ENCODE measurements around the gene KLHL35. TPM values are rescaled to one million over a fixed set of nuclear protein-coding genes. Genes with fewer than 3 reads are reported as not detected.

Gene KLHL35
- total and polyA plus RNA-seq, 2 experiments from 2014 or later: 0.63 to 1.7 TPM

- H3K27ac ChIP-seq: no peak overlapping the region
- H3K9me2 ChIP-seq (replicated peaks; ENCODE audit: insufficient read depth): no peaks in the 10 kb centered on the region
- no peak for TF ChIP-seq EZH2 (IDR thresholded peaks at IDR 0.05; ENCODE audit: borderline replicate concordance)
- TF ChIP-seq EZH2phosphoT487 (IDR thresholded peaks at IDR 0.05; ENCODE audit: low read depth, severe bottlenecking, unreplicated experiment): no peak
- no peaks in the 10 kb centered on the region for H4K20me1 ChIP-seq (ENCODE audit: insufficient read depth, poor library complexity, severe bottlenecking)
- WGBS (ENCODE audit: low lambda C conversion rate, missing lambda C conversion rate): 80% methylated on average over 9 of the region's 9 CpGs
- no peak overlapping the region for H3K4me3 ChIP-seq
- H3K79me2 ChIP-seq: no peaks in the 10 kb centered on the region
- H3K27me3 ChIP-seq: no peaks in the 10 kb centered on the region
- H3K4me2 ChIP-seq: no peak overlapping the region
- H3K4me1 ChIP-seq (ENCODE audit: insufficient read depth): peaks cover 34% of the 10 kb centered on the region
- H2AFZ ChIP-seq: no peak overlapping the region
- no peaks in the 10 kb centered on the region for H3K36me3 ChIP-seq (replicated peaks; ENCODE audit: insufficient read depth, low read depth)
- no peaks in the 10 kb centered on the region for H3K9me3 ChIP-seq (ENCODE audit: low read depth)
- no peak for DNase-seq (ENCODE audit: low spot score)
Observed at GRCh38 chr11:75376175-75376574, 56.8 kb downstream of the KLHL35 start.

GRCh38 chr11:75375626-75376025 is 57.4 kb downstream of the KLHL35 start:
- Histone ChIP-seq H3K9me2 (replicated peaks; ENCODE audit: insufficient read depth) (no peaks in the 10 kb centered on the region), H3K4me1 (ENCODE audit: insufficient read depth) (peaks cover 28% of the 10 kb centered on the region), H2AFZ (no peak overlapping the region), H3K36me3 (replicated peaks; ENCODE audit: insufficient read depth, low read depth) (no peaks in the 10 kb centered on the region), H4K20me1 (ENCODE audit: insufficient read depth, poor library complexity, severe bottlenecking) (no peaks in the 10 kb centered on the region), H3K9me3 (ENCODE audit: low read depth) (no peaks in the 10 kb centered on the region), H3K79me2 (no peaks in the 10 kb centered on the region), H3K27me3 (no peaks in the 10 kb centered on the region), H3K4me3 (no peak overlapping the region), H3K27ac (no peak overlapping the region), H3K4me2 (no peak overlapping the region)
- TF ChIP-seq EZH2 (IDR thresholded peaks at IDR 0.05; ENCODE audit: borderline replicate concordance): no peak
- TF ChIP-seq CTCF (IDR thresholded peaks at IDR 0.05; ENCODE audit: poor library complexity): no peak
- no peak for TF ChIP-seq EZH2phosphoT487 (IDR thresholded peaks at IDR 0.05; ENCODE audit: low read depth, severe bottlenecking, unreplicated experiment)
- no peak for DNase-seq (ENCODE audit: low spot score)
- 79% methylated on average over 8 of the region's 8 CpGs for WGBS (ENCODE audit: low lambda C conversion rate, missing lambda C conversion rate)

GRCh38 chr11:75374646-75375045 is 58.4 kb downstream of the KLHL35 start:
- Histone ChIP-seq H3K79me2 (no peaks in the 10 kb centered on the region), H3K9me3 (ENCODE audit: low read depth) (no peaks in the 10 kb centered on the region), H3K27me3 (no peaks in the 10 kb centered on the region), H3K4me2 (no peak overlapping the region), H4K20me1 (ENCODE audit: insufficient read depth, poor library complexity, severe bottlenecking) (no peaks in the 10 kb centered on the region), H3K9me2 (replicated peaks; ENCODE audit: insufficient read depth) (no peaks in the 10 kb centered on the region), H2AFZ (no peak overlapping the region), H3K27ac (peak overlapping the region; percentile 18), H3K4me3 (no peak overlapping the region), H3K4me1 (ENCODE audit: insufficient read depth) (peaks cover 22% of the 10 kb centered on the region), H3K36me3 (replicated peaks; ENCODE audit: insufficient read depth, low read depth) (no peaks in the 10 kb centered on the region)
- no peak for TF ChIP-seq EZH2phosphoT487 (IDR thresholded peaks at IDR 0.05; ENCODE audit: low read depth, severe bottlenecking, unreplicated experiment)
- no peak for TF ChIP-seq CTCF (IDR thresholded peaks at IDR 0.05; ENCODE audit: poor library complexity)
- no peak for TF ChIP-seq EZH2 (IDR thresholded peaks at IDR 0.05; ENCODE audit: borderline replicate concordance)
- DNase-seq (ENCODE audit: low spot score): no peak
- 84% methylated on average over 4 of the region's 4 CpGs for WGBS (ENCODE audit: low lambda C conversion rate, missing lambda C conversion rate)

GRCh38 chr11:75373201-75373600 is 59.8 kb downstream of the KLHL35 start:
- H3K27ac ChIP-seq: peak overlapping the region; percentile 89
- no peaks in the 10 kb centered on the region for H3K9me2 ChIP-seq (replicated peaks; ENCODE audit: insufficient read depth)
- no peak overlapping the region for H3K4me2 ChIP-seq
- peaks cover 21% of the 10 kb centered on the region for H3K4me1 ChIP-seq (ENCODE audit: insufficient read depth)
- no peaks in the 10 kb centered on the region for H3K79me2 ChIP-seq
- no peaks in the 10 kb centered on the region for H3K9me3 ChIP-seq (ENCODE audit: low read depth)
- H3K27me3 ChIP-seq: no peaks in the 10 kb centered on the region
- H4K20me1 ChIP-seq (ENCODE audit: insufficient read depth, poor library complexity, severe bottlenecking): no peaks in the 10 kb centered on the region
- no peak overlapping the region for H2AFZ ChIP-seq
- DNase-seq (ENCODE audit: low spot score): no peak
- no peak overlapping the region for H3K4me3 ChIP-seq
- TF ChIP-seq CTCF (IDR thresholded peaks at IDR 0.05; ENCODE audit: poor library complexity) (no peak), EZH2 (IDR thresholded peaks at IDR 0.05; ENCODE audit: borderline replicate concordance) (no peak), EZH2phosphoT487 (IDR thresholded peaks at IDR 0.05; ENCODE audit: low read depth, severe bottlenecking, unreplicated experiment) (no peak)
- no peaks in the 10 kb centered on the region for H3K36me3 ChIP-seq (replicated peaks; ENCODE audit: insufficient read depth, low read depth)
- 81% methylated on average over 7 of the region's 8 CpGs for WGBS (ENCODE audit: low lambda C conversion rate, missing lambda C conversion rate)

Small RNA genes within 50 kb of the gene (small RNA-seq; reads per million reads assigned to genes)
- gene SNORD15A (not detected), gene SNORD15B (340 reads per million, percentile 99 among the genes with 10 or more reads in this experiment)

Other genes with a start within 250 kb of the KLHL35 start
- gene TPBGL, start 192.4 kb downstream of the KLHL35 start, total RNA-seq: 0.16 TPM in 1 of 2 replicates, not detected in the other
- gene TPBGL, start 192.4 kb downstream of the KLHL35 start, polyA plus RNA-seq: 0.12 and 0.64 TPM in 2 replicates
- 83.2 and 91.3 TPM in 2 replicates for gene ARRB1, start 81.5 kb downstream of the KLHL35 start, total RNA-seq
- gene ARRB1, start 81.5 kb downstream of the KLHL35 start, polyA plus RNA-seq: 15.2 and 16.2 TPM in 2 replicates
- gene RPS3, start 33.7 kb downstream of the KLHL35 start, total RNA-seq: 1,201 and 1,418 TPM in 2 replicates
- gene RPS3, start 33.7 kb downstream of the KLHL35 start, polyA plus RNA-seq: 1,042 and 1,094 TPM in 2 replicates
- 5.2 and 7.3 TPM in 2 replicates for gene GDPD5, start 92.7 kb upstream of the KLHL35 start, total RNA-seq
- 6.3 and 8.9 TPM in 2 replicates for gene GDPD5, start 92.7 kb upstream of the KLHL35 start, polyA plus RNA-seq
- gene SERPINH1, start 129.1 kb upstream of the KLHL35 start, total RNA-seq: 709 and 805 TPM in 2 replicates
- gene SERPINH1, start 129.1 kb upstream of the KLHL35 start, polyA plus RNA-seq: 479 and 492 TPM in 2 replicates
- gene MAP6, start 235.8 kb upstream of the KLHL35 start, total RNA-seq: 2.2 and 3.8 TPM in 2 replicates
- gene MAP6, start 235.8 kb upstream of the KLHL35 start, polyA plus RNA-seq: 4.4 and 6.4 TPM in 2 replicates